H1 (cell line): Measurements from ENCODE around the gene HAGH. TPM values are rescaled to one million over a fixed set of nuclear protein-coding genes. Genes with fewer than 3 reads are reported as not detected.

Source experiments
- CTCF ChIA-PET: fragments of 300-600 bp; sonication (Branson Sonifier 250); formaldehyde crosslinking; loops from one replicate; lab custom pipeline; 2021; ENCODE audit not compliant: partially characterized antibody; lab: Charles Lee
- POLR2A ChIA-PET: fragments of 300-600 bp; sonication (Branson Sonifier 250); formaldehyde crosslinking; loops from one replicate; lab custom pipeline; 2021; ENCODE audit warnings: inconsistent platforms; ENCODE audit not compliant: partially characterized antibody; lab: Charles Lee
- DNase-seq, 2 experiments: peaks; one replicate each; pipeline versions ENCODE4 v3.0.0 to v3.0.0-alpha.2; 2010 to 2022; ENCODE audit warnings: low spot score in 2 of 2, low read depth in 1 of 2, mixed read lengths in 1 of 2
- FAIRE-seq: peaks from 2 replicates; lab custom pipeline; 2011; peaks lifted over from hg19 to GRCh38; lab: Jason Lieb, UNC
- H2AFZ ChIP-seq: 2 replicates; pipeline ENCODE4 v1.8.1; 2012; ENCODE audit warnings: low read length, inconsistent platforms
- H2AK5ac ChIP-seq: 2 replicates; pipeline ENCODE4 v1.6.1; 2013; ENCODE audit warnings: low read depth, low read length
- H2BK120ac ChIP-seq: replicated peaks from 2 replicates; pipeline ENCODE3; 2013; ENCODE audit warnings: low read depth, low read length, inconsistent platforms
- H2BK12ac ChIP-seq: 2 replicates; pipeline ENCODE4 v1.6.1; 2013; ENCODE audit warnings: low read depth, low read length
- H2BK15ac ChIP-seq: 2 replicates; pipeline ENCODE4 v1.6.1; 2013; ENCODE audit warnings: low read length
- H2BK20ac ChIP-seq: 2 replicates; pipeline ENCODE4 v1.6.1; 2013; ENCODE audit warnings: low read length
- H2BK5ac ChIP-seq: 2 replicates; pipeline ENCODE4 v1.6.1; 2013; ENCODE audit warnings: low read depth, low read length
- H3K14ac ChIP-seq: 2 replicates; pipeline ENCODE4 v1.6.1; 2013; ENCODE audit warnings: inconsistent platforms; ENCODE audit not compliant: insufficient read length
- H3K18ac ChIP-seq: 2 replicates; pipeline ENCODE4 v1.6.1; 2013; ENCODE audit warnings: low read length; ENCODE audit errors: extremely low read depth
- H3K23ac ChIP-seq: 2 replicates; pipeline ENCODE4 v1.6.1; 2013; ENCODE audit warnings: inconsistent platforms; ENCODE audit not compliant: insufficient read length
- H3K23me2 ChIP-seq: 2 replicates; pipeline ENCODE4 v1.6.1; 2013; ENCODE audit warnings: low read depth, low read length
- H3K27ac ChIP-seq: 2 replicates; pipeline ENCODE4 v1.6.1; 2011; ENCODE audit warnings: low read depth, low read length, inconsistent platforms
- H3K27me3 ChIP-seq, 4 experiments: replicated peaks in 1 of 4; 1 replicate in 1 of 4; 2 replicates in 3 of 4; pipeline versions ENCODE4 v1.6.1 to v1.8.1; 2011 to 2013; ENCODE audit warnings: low read length in 3 of 4, mild to moderate bottlenecking in 3 of 4, inconsistent platforms in 2 of 4, mixed read lengths in 2 of 4, moderate library complexity in 1 of 4; ENCODE audit not compliant: control insufficient read depth in 3 of 4, insufficient read depth in 3 of 4; ENCODE audit errors: extremely low read depth in 1 of 4
- H3K36me3 ChIP-seq, 4 experiments: 2 replicates each; pipeline versions ENCODE4 v1.6.1 to v1.8.1; 2011 to 2013; ENCODE audit warnings: mild to moderate bottlenecking in 4 of 4, low read length in 3 of 4, moderate library complexity in 2 of 4, control low read depth in 1 of 4, inconsistent platforms in 1 of 4; ENCODE audit not compliant: insufficient read depth in 4 of 4, control insufficient read depth in 2 of 4
- H3K4ac ChIP-seq: replicated peaks from 2 replicates; pipeline ENCODE3; 2013; ENCODE audit warnings: low read length, low read depth, mixed read lengths, inconsistent platforms; ENCODE audit not compliant: insufficient read length
- H3K4me1 ChIP-seq, 4 experiments: replicated peaks in 1 of 4; 1 replicate in 1 of 4; 2 replicates in 3 of 4; pipeline versions ENCODE4 v1.6.1 to v1.8.1; 2011 to 2013; ENCODE audit warnings: low read length in 3 of 4, inconsistent platforms in 2 of 4, mixed read lengths in 1 of 4; ENCODE audit not compliant: insufficient read depth in 4 of 4, control insufficient read depth in 3 of 4
- H3K4me2 ChIP-seq, 2 experiments: 2 replicates each; pipeline versions ENCODE4 v1.6.1 to v1.8.1; 2011 to 2013; ENCODE audit warnings: low read depth in 2 of 2, low read length in 2 of 2, control low read depth in 1 of 2, inconsistent platforms in 1 of 2, mild to moderate bottlenecking in 1 of 2; ENCODE audit not compliant: insufficient read depth in 1 of 2
- H3K4me3 ChIP-seq, 4 experiments: fragments of 200-600, 300-600 bp in 1 of 4; sonication (generic), shearing (Covaris generic), sonication (Bioruptor Twin) in 1 of 4; 2 replicates each; pipeline versions ENCODE4 v1.5.1 to v1.8.1; 2011 to 2016; ENCODE audit warnings: low read length in 4 of 4, low read depth in 3 of 4, control low read depth in 2 of 4, inconsistent platforms in 2 of 4, mild to moderate bottlenecking in 2 of 4, mixed read lengths in 1 of 4, moderate library complexity in 1 of 4; ENCODE audit not compliant: insufficient read depth in 2 of 4; ENCODE audit errors: extremely low read depth in 1 of 4
- H3K56ac ChIP-seq: replicated peaks from 2 replicates; pipeline ENCODE3; 2013; ENCODE audit warnings: low read depth, mild to moderate bottlenecking, mixed read lengths, low read length, inconsistent platforms; ENCODE audit not compliant: insufficient read length
- H3K79me1 ChIP-seq: 2 replicates; pipeline ENCODE4 v1.6.1; 2013; ENCODE audit warnings: low read depth, low read length, control low read depth
- H3K79me2 ChIP-seq, 2 experiments: 2 replicates each; pipeline versions ENCODE4 v1.6.1 to v1.8.1; 2012 to 2013; ENCODE audit warnings: low read length in 2 of 2, mild to moderate bottlenecking in 2 of 2, inconsistent platforms in 1 of 2; ENCODE audit not compliant: insufficient read depth in 2 of 2, control insufficient read depth in 1 of 2
- H3K9ac ChIP-seq, 4 experiments: replicated peaks in 1 of 4; 1 replicate in 1 of 4; 2 replicates in 3 of 4; pipeline versions ENCODE4 v1.6.1 to v1.8.1; 2011 to 2013; ENCODE audit warnings: low read depth in 3 of 4, low read length in 3 of 4, control low read depth in 2 of 4, mild to moderate bottlenecking in 2 of 4, moderate library complexity in 2 of 4, inconsistent platforms in 1 of 4; ENCODE audit errors: extremely low read depth in 1 of 4
- H3K9me3 ChIP-seq, 2 experiments: 2 replicates each; pipeline versions ENCODE4 v1.6.1 to v1.8.1; 2012 to 2013; ENCODE audit warnings: mild to moderate bottlenecking in 2 of 2, moderate library complexity in 2 of 2, control low read depth in 1 of 2, inconsistent platforms in 1 of 2, low read depth in 1 of 2, low read length in 1 of 2, mixed read lengths in 1 of 2; ENCODE audit not compliant: insufficient read depth in 2 of 2
- H4K20me1 ChIP-seq, 2 experiments: replicated peaks in 1 of 2; 2 replicates each; pipeline versions ENCODE3 to v1.8.1; 2011 to 2013; ENCODE audit warnings: inconsistent platforms in 2 of 2, low read length in 2 of 2, mild to moderate bottlenecking in 1 of 2; ENCODE audit not compliant: insufficient read depth in 2 of 2, control insufficient read depth in 1 of 2
- H4K5ac ChIP-seq: 2 replicates; pipeline ENCODE4 v1.6.1; 2013; ENCODE audit warnings: low read length, low read depth, mixed read lengths, inconsistent platforms; ENCODE audit not compliant: insufficient read length
- H4K8ac ChIP-seq: 2 replicates; pipeline ENCODE4 v1.8.0; 2013; ENCODE audit warnings: mild to moderate bottlenecking, moderate library complexity, low read length, inconsistent platforms; ENCODE audit not compliant: insufficient read depth; ENCODE audit errors: extremely low read depth
- H4K91ac ChIP-seq: replicated peaks from 2 replicates; pipeline ENCODE3; 2013; ENCODE audit warnings: low read length, mixed read lengths, inconsistent platforms; ENCODE audit not compliant: insufficient read length
- CHD2 ChIP-seq: IDR thresholded peaks from 2 replicates; pipeline ENCODE4 v1.6.1; 2012; ENCODE audit warnings: low read length, improper control_type of control experiment
- KDM5A ChIP-seq: fragments of 200-600 bp; IDR thresholded peaks from 2 replicates; pipeline ENCODE4 v1.7.1; 2012; ENCODE audit warnings: mild to moderate bottlenecking, low read length, inconsistent platforms, mixed read lengths
- RXRA ChIP-seq: IDR thresholded peaks from 2 replicates; pipeline ENCODE4 v1.6.1; 2011; ENCODE audit warnings: low read depth, mild to moderate bottlenecking, low read length, moderate library complexity; ENCODE audit not compliant: insufficient read depth
- SIRT6 ChIP-seq: IDR thresholded peaks from one replicate; pipeline ENCODE4 v1.7.1; 2012; ENCODE audit warnings: low read length, inconsistent platforms
- SRF ChIP-seq: IDR thresholded peaks from 2 replicates; pipeline ENCODE4 v1.6.1; 2011; ENCODE audit warnings: mild to moderate bottlenecking, low read depth, low read length, moderate library complexity
- WGBS, 2 experiments: shearing (Covaris generic) in 1 of 2; methylation state at CpG; one replicate each; pipeline versions ENCODE4 v1.1.6 to v1.1.7; 2013 to 2015; ENCODE audit warnings: low lambda C conversion rate in 2 of 2, mixed read lengths in 2 of 2, inconsistent platforms in 1 of 2, low coverage in 1 of 2, missing lambda C conversion rate in 1 of 2; ENCODE audit not compliant: insufficient replicate concordance in 2 of 2, insufficient coverage in 1 of 2, insufficient read length in 1 of 2; ENCODE audit errors: extremely low coverage in 1 of 2, missing lambda C conversion rate in 1 of 2; 5-methylcytosine and 5-hydroxymethylcytosine counted together
- polyA plus RNA-seq, 7 experiments: library from polyadenylated mRNA; depleted of rRNA in 3 of 7; stranded (reverse) in 5 of 7; unstranded in 2 of 7; fragments of >200 nt in 5 of 7; fragments of 200-250 nt in 2 of 7; gene quantifications; 1 replicate in 5 of 7; 2 replicates in 1 of 7; 4 replicates in 1 of 7; pipeline versions ENCODE4 v1.2.1 to v1.2.3, GENCODE V29; 2011 to 2013; ENCODE audit warnings: missing spikeins in 2 of 7, mixed read lengths in 2 of 7
- total RNA-seq: library from RNA; stranded (reverse); fragmentation: NEBNext Ultra II Directional; extraction: Animal tissue kit (Norgen Biotek cat#: 25700); gene quantifications from 2 replicates; pipeline ENCODE4 v1.2.1, GENCODE V29; 2021
- TF ChIP-seq, protein P1 (sequence below): IDR thresholded peaks from 2 replicates; pipeline ENCODE4 v1.6.1; 2011; ENCODE audit warnings: low read length, improper control_type of control experiment
- TF ChIP-seq, protein P2 (sequence below), 3 experiments: IDR thresholded peaks; 1 replicate in 2 of 3; 2 replicates in 1 of 3; pipeline versions ENCODE4 v1.5.1 to v1.6.1; 2011; ENCODE audit warnings: low read length in 3 of 3, mild to moderate bottlenecking in 3 of 3, inconsistent platforms in 2 of 3, low read depth in 1 of 3, moderate library complexity in 1 of 3; ENCODE audit not compliant: insufficient read depth in 1 of 3; ENCODE audit errors: control extremely low read depth in 1 of 3

HAGH gene
- total and polyA plus RNA-seq, 2 of the 8 experiments (the other 6 are each of a cell fraction or from before 2014, with no cell fraction given): 28.7 to 40.6 TPM

DNA sequence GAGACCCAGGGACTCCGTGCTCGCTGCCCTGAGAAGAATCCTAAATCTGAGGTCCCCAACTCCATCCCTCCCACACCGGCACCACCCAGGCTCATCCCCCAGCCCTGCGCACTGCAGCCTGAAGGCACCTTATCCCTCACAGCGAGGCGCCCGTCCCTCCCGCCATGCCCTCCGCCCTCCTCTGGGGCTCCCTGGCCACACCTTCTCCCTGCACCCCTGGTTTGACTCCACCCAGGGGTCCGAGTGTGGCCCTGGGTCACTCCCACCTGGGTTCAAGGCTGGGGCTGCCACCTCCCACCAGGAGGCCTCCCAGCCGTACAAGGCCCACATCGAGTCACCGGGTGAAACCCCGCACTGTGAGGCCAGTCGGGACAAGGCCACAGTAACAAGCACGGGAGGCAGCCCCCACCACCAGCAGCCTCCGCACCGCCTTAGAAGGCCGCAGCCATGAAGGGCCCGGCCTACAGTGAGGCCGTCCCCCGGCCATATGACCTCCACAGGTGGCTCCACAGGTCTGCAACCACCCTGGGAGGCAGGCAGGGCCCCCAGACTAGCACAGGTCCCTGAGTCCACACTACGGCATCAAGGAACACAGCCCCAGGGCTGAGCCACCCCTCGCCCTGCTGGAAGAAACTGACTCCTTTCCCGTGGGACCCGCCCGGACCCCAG lies 8.3 kb downstream of the HAGH start:
- Histone ChIP-seq H2BK20ac (no peak overlapping the region), H3K79me1 (no peaks in the 10 kb centered on the region; the same call in 1 of the 2 replicates), H4K5ac (no peak overlapping the region), H2BK12ac (no peak overlapping the region), H3K23ac (no peak overlapping the region), H3K9me3 (no peaks in the 10 kb centered on the region), H2AFZ (no peak overlapping the region), H2BK5ac (no peak overlapping the region), H3K79me2 (no peaks in the 10 kb centered on the region), H3K36me3 (peaks cover 0 to 9% (median 4%) of the 10 kb centered on the region in 4 experiments; a peak in 5 of 8 replicates), H2AK5ac (no peak overlapping the region), H3K27me3 (no peaks in the 10 kb centered on the region), H3K4me3 (no peak overlapping the region), H4K8ac (no peak overlapping the region), H4K20me1 (peaks cover 4 to 6% of the 10 kb centered on the region in 2 experiments), H2BK15ac (no peak overlapping the region), H4K91ac (no peak overlapping the region), H3K56ac (no peak overlapping the region), H3K4ac (no peak overlapping the region), H3K27ac (no peak overlapping the region), H3K4me2 (no peak overlapping the region), H3K14ac (no peak overlapping the region), H2BK120ac (no peak overlapping the region), H3K9ac (no peak overlapping the region), H3K18ac (no peak overlapping the region), H3K4me1 (no peaks in the 10 kb centered on the region), H3K23me2 (no peaks in the 10 kb centered on the region)
- WGBS, 2 experiments: 94% methylated on average over 19 of the region's 27 CpGs; no CpG with 5 or more reads in 1 of the 2 experiments
- POLR2A ChIA-PET: no interaction called here
- DNase-seq: no peak
- no peak for TF ChIP-seq KDM5A
- TF ChIP-seq, protein P1, sequence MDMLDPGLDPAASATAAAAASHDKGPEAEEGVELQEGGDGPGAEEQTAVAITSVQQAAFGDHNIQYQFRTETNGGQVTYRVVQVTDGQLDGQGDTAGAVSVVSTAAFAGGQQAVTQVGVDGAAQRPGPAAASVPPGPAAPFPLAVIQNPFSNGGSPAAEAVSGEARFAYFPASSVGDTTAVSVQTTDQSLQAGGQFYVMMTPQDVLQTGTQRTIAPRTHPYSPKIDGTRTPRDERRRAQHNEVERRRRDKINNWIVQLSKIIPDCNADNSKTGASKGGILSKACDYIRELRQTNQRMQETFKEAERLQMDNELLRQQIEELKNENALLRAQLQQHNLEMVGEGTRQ: no peak
- TF ChIP-seq SIRT6: no peak
- TF ChIP-seq SRF: no peak
- TF ChIP-seq RXRA: no peak
- TF ChIP-seq, protein P2, sequence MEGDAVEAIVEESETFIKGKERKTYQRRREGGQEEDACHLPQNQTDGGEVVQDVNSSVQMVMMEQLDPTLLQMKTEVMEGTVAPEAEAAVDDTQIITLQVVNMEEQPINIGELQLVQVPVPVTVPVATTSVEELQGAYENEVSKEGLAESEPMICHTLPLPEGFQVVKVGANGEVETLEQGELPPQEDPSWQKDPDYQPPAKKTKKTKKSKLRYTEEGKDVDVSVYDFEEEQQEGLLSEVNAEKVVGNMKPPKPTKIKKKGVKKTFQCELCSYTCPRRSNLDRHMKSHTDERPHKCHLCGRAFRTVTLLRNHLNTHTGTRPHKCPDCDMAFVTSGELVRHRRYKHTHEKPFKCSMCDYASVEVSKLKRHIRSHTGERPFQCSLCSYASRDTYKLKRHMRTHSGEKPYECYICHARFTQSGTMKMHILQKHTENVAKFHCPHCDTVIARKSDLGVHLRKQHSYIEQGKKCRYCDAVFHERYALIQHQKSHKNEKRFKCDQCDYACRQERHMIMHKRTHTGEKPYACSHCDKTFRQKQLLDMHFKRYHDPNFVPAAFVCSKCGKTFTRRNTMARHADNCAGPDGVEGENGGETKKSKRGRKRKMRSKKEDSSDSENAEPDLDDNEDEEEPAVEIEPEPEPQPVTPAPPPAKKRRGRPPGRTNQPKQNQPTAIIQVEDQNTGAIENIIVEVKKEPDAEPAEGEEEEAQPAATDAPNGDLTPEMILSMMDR (IDR thresholded peaks at IDR 0.05; ENCODE audit: control extremely low read depth in 1 of 3, insufficient read depth in 1 of 3, low read depth in 1 of 3, low read length in 3 of 3): no peak
- no peak for TF ChIP-seq CHD2
- CTCF ChIA-PET: no interaction called here
- FAIRE-seq: no peak
